Measurements from ENCODE around the gene HNRNPA1.

HNRNPA1 gene

GRCh38 chr12:54246011-54246641 lies 34.4 kb upstream of the HNRNPA1 start:
- no peak for TF ChIP-seq POLR2AphosphoS5 (IDR thresholded peaks at IDR 0.05; ENCODE audit: low read depth)
- TF ChIP-seq SPI1 (IDR thresholded peaks at IDR 0.05; ENCODE audit: borderline replicate concordance, low read depth) = no peak
- TF ChIP-seq CTCF (IDR thresholded peaks at IDR 0.05; ENCODE audit: insufficient read depth, low read length) = no peak
- TF ChIP-seq REST (IDR thresholded peaks at IDR 0.05; ENCODE audit: insufficient replicate concordance, low read depth) = no peak
- TF ChIP-seq GABPA (IDR thresholded peaks at IDR 0.05; ENCODE audit: low read depth) = no peak

GRCh38 chr12:54249489-54249888 lies 31.0 kb upstream of the HNRNPA1 start:
- no peak for DNase-seq (ENCODE audit: low read depth in 1 of 2, low spot score in 1 of 2)
- TF ChIP-seq POLR2AphosphoS5 (IDR thresholded peaks at IDR 0.05; ENCODE audit: low read depth) = no peak
- no peak for TF ChIP-seq REST (IDR thresholded peaks at IDR 0.05; ENCODE audit: insufficient replicate concordance, low read depth)
- no peak overlapping the region for H3K4me3 ChIP-seq (replicated peaks; ENCODE audit: insufficient read depth, low read length)
- H3K27ac ChIP-seq (replicated peaks) = no peak overlapping the region
- no peaks in the 10 kb centered on the region for H3K27me3 ChIP-seq (ENCODE audit: insufficient read depth, poor library complexity, severe bottlenecking)

More at GRCh38 chr12:54246011-54246641, 34.4 kb upstream of the HNRNPA1 start:
- no peaks in the 10 kb centered on the region for H3K27me3 ChIP-seq (ENCODE audit: insufficient read depth, poor library complexity, severe bottlenecking)
- no peak overlapping the region for H3K27ac ChIP-seq (replicated peaks)
- no peak for DNase-seq (ENCODE audit: low read depth in 1 of 2, low spot score in 1 of 2)
- no peak overlapping the region for H3K4me3 ChIP-seq (replicated peaks; ENCODE audit: insufficient read depth, low read length)

- TF ChIP-seq CTCF (IDR thresholded peaks at IDR 0.05; ENCODE audit: insufficient read depth, low read length) = peak; percentile 35
- no peak for TF ChIP-seq REST (IDR thresholded peaks at IDR 0.05; ENCODE audit: insufficient replicate concordance, low read depth)
- TF ChIP-seq GABPA (IDR thresholded peaks at IDR 0.05; ENCODE audit: low read depth) = no peak
- peak in 1 of 2 experiments; percentile 22 for DNase-seq (ENCODE audit: low read depth in 1 of 2, low spot score in 1 of 2)
- Histone ChIP-seq H3K4me3 (replicated peaks; ENCODE audit: insufficient read depth, low read length) (no peak overlapping the region), H3K27me3 (ENCODE audit: insufficient read depth, poor library complexity, severe bottlenecking) (no peaks in the 10 kb centered on the region), H3K27ac (replicated peaks) (no peak overlapping the region)
Measured at GRCh38 chr12:54251667-54252284, 28.8 kb upstream of the HNRNPA1 start.

Measured in HL-60 (cell line).